Stomach (tissue), 9 donors: ENCODE measurements around the gene ITCH. TPM values are rescaled to one million over a fixed set of nuclear protein-coding genes. Genes with fewer than 3 reads are reported as not detected.

Source experiments
- DNase-seq, 2 donors: peaks; one replicate each; pipeline versions ENCODE4 v3.0.0 to v3.0.0-alpha.2; 2013 to 2019
- H3K27ac ChIP-seq, 5 donors: fragments of 200-600 bp in 4 of 5; sonication (generic) in 4 of 5; one replicate each; pipeline ENCODE4 v1.5.1; 2013 to 2019; ENCODE audit warnings: mild to moderate bottlenecking in 1 of 5, moderate library complexity in 1 of 5
- H3K27me3 ChIP-seq, 3 donors: fragments of 200-600 bp; sonication (generic); one replicate each; pipeline ENCODE4 v1.5.1; 2017 to 2019; ENCODE audit warnings: mixed run types in 1 of 3
- H3K36me3 ChIP-seq, 4 donors: fragments of 200-600 bp; sonication (generic); 1 replicate in 3 of 4; 2 replicates in 1 of 4; pipeline ENCODE4 v1.5.1; 2016 to 2019
- H3K4me1 ChIP-seq, 4 donors: fragments of 200-600 bp; sonication (generic); one replicate each; pipeline ENCODE4 v1.5.1; 2016 to 2019
- H3K4me3 ChIP-seq, 4 donors: fragments of 200-600 bp; sonication (generic) in 3 of 4; one replicate each; pipeline ENCODE4 v1.5.1; 2016 to 2019; ENCODE audit warnings: mild to moderate bottlenecking in 1 of 4
- H3K9me3 ChIP-seq, 4 donors: fragments of 200-600 bp; sonication (generic); one replicate each; pipeline ENCODE4 v1.5.1; 2016 to 2019
- EP300 ChIP-seq: sonication (generic); formaldehyde crosslinking; IDR thresholded peaks from one replicate; pipeline ENCODE4 v1.6.1; 2017; ENCODE audit warnings: antibody characterized with exemption
- POLR2A ChIP-seq, 4 donors: fragments of 450-650 bp; IDR thresholded peaks; one replicate each; pipeline ENCODE4 v1.6.1; 2016; ENCODE audit warnings: antibody characterized with exemption in 4 of 4, control low read depth in 2 of 4, mild to moderate bottlenecking in 1 of 4, moderate library complexity in 1 of 4
- POLR2AphosphoS5 ChIP-seq, 3 donors: sonication (generic); formaldehyde crosslinking; IDR thresholded peaks; one replicate each; pipeline ENCODE4 v1.6.1; 2016; ENCODE audit warnings: antibody characterized with exemption in 3 of 3
- WGBS, 5 donors: extraction: QIAGEN DNeasy Blood & Tissue Kit in 3 of 5; methylation state at CpG; one replicate each; pipeline versions ENCODE4 v1.1.5 to v1.1.7; 2013 to 2018; 5-methylcytosine and 5-hydroxymethylcytosine counted together
- intact Hi-C: fragments of 100-400 bp; cut with DNase I; formaldehyde crosslinking; loops from one replicate; pipeline ENCODE4 v1.15.1; 2023; ENCODE audit warnings: low total_unique reads
- polyA plus RNA-seq, 3 donors: library from polyadenylated mRNA; stranded (reverse); fragments of 200-250 nt; gene quantifications; one replicate each; pipeline ENCODE4 v1.2.3, GENCODE V29; 2013
- small RNA-seq, 4 donors: library from RNA; depleted of rRNA; stranded (forward); fragments of <200 nt; gene quantifications; one replicate each; pipeline ENCODE3, GENCODE V24; 2016
- total RNA-seq, 5 donors: library from RNA; depleted of rRNA; stranded (reverse); fragments of >200 nt; gene quantifications; one replicate each; pipeline versions ENCODE4 v1.1.0 to v1.2.3, GENCODE V29; 2014 to 2016
- TF ChIP-seq, protein P1 (sequence below), 7 experiments: fragments of 450-650 bp in 4 of 7; fragments of 200-600 bp in 3 of 7; sonication (generic) in 3 of 7; IDR thresholded peaks; one replicate each; pipeline ENCODE4 v1.5.1; 2016 to 2019; ENCODE audit warnings: antibody characterized with exemption in 7 of 7, control low read depth in 2 of 7, mild to moderate bottlenecking in 1 of 7
- donor health status: healthy with polysubstance abuse.
- donor health status: Bipolar disorder and iron deficiency.
- donor health status: healthy.

The ITCH gene
- total and polyA plus RNA-seq, 8 donors, result 7.2 to 138 (median 35.6) TPM

DNA sequence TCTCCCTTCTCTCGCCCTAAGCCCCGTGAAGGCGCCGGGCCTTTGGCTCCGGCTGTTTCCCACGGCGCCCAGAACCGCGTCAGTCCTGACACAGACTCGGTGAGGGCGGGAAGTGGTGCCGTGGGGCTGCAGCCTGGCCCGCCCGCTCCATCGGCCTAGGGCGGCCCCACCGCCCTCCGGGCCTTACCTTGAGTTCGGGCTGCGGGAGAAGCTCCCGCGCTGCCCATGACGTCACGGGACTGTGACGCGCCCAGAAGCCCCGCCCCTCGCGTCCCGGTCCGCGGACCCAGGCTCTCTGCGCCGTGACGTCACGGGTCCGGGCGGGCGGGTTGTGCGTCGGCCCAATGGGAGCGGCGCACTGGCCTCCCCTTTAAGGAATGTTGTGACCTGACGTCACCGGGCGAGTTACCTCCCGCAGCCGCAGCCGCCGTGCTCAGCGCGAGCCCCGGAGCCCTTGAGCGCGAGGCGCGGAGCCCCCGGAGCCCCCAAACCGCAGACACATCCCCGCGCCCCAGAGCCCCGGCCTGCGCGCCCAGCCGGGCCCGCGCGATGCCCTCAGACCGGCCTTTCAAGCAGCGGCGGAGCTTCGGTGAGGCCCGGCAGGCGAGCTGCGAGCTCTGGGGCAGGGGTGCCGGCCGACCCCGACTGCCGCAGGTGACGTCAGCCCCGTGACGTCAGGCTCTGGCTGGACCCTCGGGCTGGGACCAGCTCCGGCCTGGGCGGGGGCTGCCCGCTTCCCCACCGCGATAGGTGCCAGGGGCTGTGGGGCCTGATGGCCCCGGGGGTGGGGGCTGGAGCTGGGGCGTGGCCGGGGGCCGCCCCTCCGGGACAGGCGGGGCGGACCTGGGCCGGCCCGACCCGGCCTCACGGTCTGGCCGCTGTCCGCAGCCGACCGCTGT lies 195.5 kb downstream of the ITCH start, which contains the start of gene MAP1LC3A:
MAP1LC3A (plus strand) TSS at position 399 of the 899 bp plus-strand sequence; CDS start at position 550, 151 bp downstream.
- TF ChIP-seq EP300 (no peak), POLR2AphosphoS5 (IDR thresholded peaks at IDR 0.05) (peak; percentile 62 to 90 (median 70)), POLR2A (IDR thresholded peaks at IDR 0.05) (no peak)
- TF ChIP-seq, protein P1, sequence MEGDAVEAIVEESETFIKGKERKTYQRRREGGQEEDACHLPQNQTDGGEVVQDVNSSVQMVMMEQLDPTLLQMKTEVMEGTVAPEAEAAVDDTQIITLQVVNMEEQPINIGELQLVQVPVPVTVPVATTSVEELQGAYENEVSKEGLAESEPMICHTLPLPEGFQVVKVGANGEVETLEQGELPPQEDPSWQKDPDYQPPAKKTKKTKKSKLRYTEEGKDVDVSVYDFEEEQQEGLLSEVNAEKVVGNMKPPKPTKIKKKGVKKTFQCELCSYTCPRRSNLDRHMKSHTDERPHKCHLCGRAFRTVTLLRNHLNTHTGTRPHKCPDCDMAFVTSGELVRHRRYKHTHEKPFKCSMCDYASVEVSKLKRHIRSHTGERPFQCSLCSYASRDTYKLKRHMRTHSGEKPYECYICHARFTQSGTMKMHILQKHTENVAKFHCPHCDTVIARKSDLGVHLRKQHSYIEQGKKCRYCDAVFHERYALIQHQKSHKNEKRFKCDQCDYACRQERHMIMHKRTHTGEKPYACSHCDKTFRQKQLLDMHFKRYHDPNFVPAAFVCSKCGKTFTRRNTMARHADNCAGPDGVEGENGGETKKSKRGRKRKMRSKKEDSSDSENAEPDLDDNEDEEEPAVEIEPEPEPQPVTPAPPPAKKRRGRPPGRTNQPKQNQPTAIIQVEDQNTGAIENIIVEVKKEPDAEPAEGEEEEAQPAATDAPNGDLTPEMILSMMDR (IDR thresholded peaks at IDR 0.05), result no peak
- H3K27me3 ChIP-seq, result no peaks in the 10 kb centered on the region
- H3K36me3 ChIP-seq, result peaks cover 0 to 3% (median 0%) of the 10 kb centered on the region in 4 donors
- H3K4me3 ChIP-seq, result peak within 1 kb of the TSS; percentile 60 to 89 (median 76)
- H3K27ac ChIP-seq, result peak within 1 kb of the TSS; percentile 74 to 97 (median 95)
- 1 to 5% (median 4%) methylated on average over 40 to 103 of the region's 103 CpGs for WGBS, 5 donors
- DNase-seq, result peak; percentile 97 to 99
- intact Hi-C loops, result no loop called here
- H3K4me1 ChIP-seq, result peaks cover 10 to 29% (median 23%) of the 10 kb centered on the region in 4 donors
- no peaks in the 10 kb centered on the region for H3K9me3 ChIP-seq

GRCh38 chr20:34559311-34560140 lies 196.5 kb downstream of the ITCH start:
- Histone ChIP-seq H3K9me3 (no peaks in the 10 kb centered on the region), H3K4me3 (peak overlapping the region; percentile 60 to 89 (median 76)), H3K4me1 (peaks cover 10 to 24% (median 18%) of the 10 kb centered on the region in 4 donors), H3K36me3 (peaks cover 0 to 4% (median 0%) of the 10 kb centered on the region in 4 donors), H3K27me3 (no peaks in the 10 kb centered on the region), H3K27ac (peak overlapping the region; percentile 74 to 97 (median 95))
- TF ChIP-seq POLR2AphosphoS5 (IDR thresholded peaks at IDR 0.05) (no peak), EP300 (no peak), POLR2A (IDR thresholded peaks at IDR 0.05) (no peak)
- TF ChIP-seq, protein P1 (IDR thresholded peaks at IDR 0.05), result no peak
- intact Hi-C loops, result no loop called here
- WGBS, 5 donors, result 53 to 64% (median 62%) methylated on average over 28 to 43 of the region's 43 CpGs
- peak in 1 of 2 donors; percentile 58 for DNase-seq

DNA sequence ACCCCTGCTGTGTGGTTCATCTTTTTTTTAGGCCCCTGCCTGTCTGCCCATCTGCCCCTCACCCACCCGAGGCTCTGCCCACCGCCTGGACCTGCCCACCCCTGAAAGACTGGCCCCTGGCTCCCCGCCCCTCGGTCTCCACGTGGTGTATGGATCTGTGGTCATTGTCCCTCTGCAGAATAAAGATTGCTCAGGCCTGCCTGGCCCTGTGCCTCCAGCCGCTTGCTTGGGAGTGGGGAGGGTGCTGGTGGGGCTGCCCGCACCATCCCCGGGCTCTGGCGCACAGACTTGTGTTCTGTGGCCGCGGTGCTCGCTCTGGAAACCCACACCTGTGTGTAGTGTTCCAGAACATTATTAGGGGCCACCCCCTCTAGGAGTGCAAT lies 197.1 kb downstream of the ITCH start:
- 62 to 81% (median 73%) methylated on average over 2 to 12 of the region's 12 CpGs for WGBS, 5 donors

DNA sequence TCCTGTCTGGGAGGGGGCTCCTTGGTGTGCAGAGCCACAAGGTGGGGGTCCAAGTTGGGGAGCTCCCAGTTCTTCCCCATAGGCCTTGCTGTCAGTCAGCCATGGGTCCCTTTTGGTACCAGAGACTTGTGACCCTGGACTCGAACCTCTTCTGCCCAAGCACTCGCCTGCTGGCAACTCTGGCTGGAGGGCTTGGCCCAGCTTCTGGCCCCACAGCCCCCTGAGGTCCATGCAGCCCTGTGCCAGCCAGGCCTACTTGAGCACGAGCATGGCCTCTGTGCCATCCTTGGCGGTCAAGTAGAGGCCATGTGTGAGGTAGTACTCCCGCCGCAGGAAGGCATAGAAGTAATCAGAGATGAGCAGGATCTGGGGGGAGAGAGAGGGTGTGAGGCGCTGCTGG lies 197.5 kb downstream of the ITCH start:
- H3K27ac ChIP-seq, result peak overlapping the region in 2 of 5 donors; percentile 20 to 97
- H3K4me3 ChIP-seq, result no peak overlapping the region
- peaks cover 10 to 24% (median 18%) of the 10 kb centered on the region in 4 donors for H3K4me1 ChIP-seq
- intact Hi-C loops, result no loop called here
- TF ChIP-seq EP300 (no peak), POLR2AphosphoS5 (IDR thresholded peaks at IDR 0.05) (no peak), POLR2A (IDR thresholded peaks at IDR 0.05) (no peak)
- TF ChIP-seq, protein P1 (IDR thresholded peaks at IDR 0.05), result no peak
- H3K36me3 ChIP-seq, result peaks cover 0 to 11% (median 0%) of the 10 kb centered on the region in 4 donors
- WGBS, 5 donors, result 89 to 96% (median 94%) methylated on average over 6 to 7 of the region's 7 CpGs
- H3K27me3 ChIP-seq, result no peaks in the 10 kb centered on the region
- no peaks in the 10 kb centered on the region for H3K9me3 ChIP-seq
- no peak for DNase-seq

More for the DNA sequence above, 197.1 kb downstream of the ITCH start:
- Histone ChIP-seq H3K27ac (peak overlapping the region in 4 of 5 donors; percentile 91 to 97 (median 95)), H3K4me3 (no peak overlapping the region), H3K9me3 (no peaks in the 10 kb centered on the region), H3K27me3 (no peaks in the 10 kb centered on the region), H3K4me1 (peaks cover 10 to 24% (median 18%) of the 10 kb centered on the region in 4 donors), H3K36me3 (peaks cover 0 to 10% (median 0%) of the 10 kb centered on the region in 4 donors)
- intact Hi-C loops, result no loop called here
- no peak for TF ChIP-seq POLR2A (IDR thresholded peaks at IDR 0.05)
- no peak for TF ChIP-seq EP300
- TF ChIP-seq POLR2AphosphoS5 (IDR thresholded peaks at IDR 0.05), result no peak
- DNase-seq, result peak in 1 of 2 donors; percentile 25

Small RNA genes within 50 kb of the gene (small RNA-seq; reads per million reads assigned to genes)
- gene AL356299.1 (0 reads per million in 4 donors), gene MIR644A (0 reads per million in 4 donors), gene RF00019 (0 reads per million in 4 donors)

Other genes starting within 250 kb of the ITCH start
- gene ASIP, start 121.8 kb upstream of the ITCH start, total RNA-seq, result not detected
- gene ASIP, start 121.8 kb upstream of the ITCH start, polyA plus RNA-seq, result 1 to 10 TPM in 1 of 3 donors, under 1 TPM in 1, not detected in 1; 0.35 to 1.1 TPM
- gene AHCY, start 59.9 kb upstream of the ITCH start, total RNA-seq, result 100 to 1,000 TPM in 2 of 5 donors, 10 to 100 TPM in 3; 32.7 to 126 (median 88.8) TPM
- 10 to 100 TPM; 90.0 to 96.7 (median 91.7) TPM for gene AHCY, start 59.9 kb upstream of the ITCH start, polyA plus RNA-seq
- 100 to 1,000 TPM in 2 of 5 donors, 10 to 100 TPM in 3; 17.3 to 171 (median 98.0) TPM for gene DYNLRB1, start 153.1 kb downstream of the ITCH start, total RNA-seq
- gene DYNLRB1, start 153.1 kb downstream of the ITCH start, polyA plus RNA-seq, result 100 to 1,000 TPM; 208 to 224 (median 220) TPM
- 10 to 100 TPM; 11.7 to 85.7 (median 29.7) TPM for gene MAP1LC3A, start 195.4 kb downstream of the ITCH start, total RNA-seq
- 10 to 100 TPM; 63.2 to 98.4 (median 68.7) TPM for gene MAP1LC3A, start 195.4 kb downstream of the ITCH start, polyA plus RNA-seq